H9 (cell line): ENCODE results near the gene P3H3. TPM values are rescaled to one million over a fixed set of nuclear protein-coding genes. Genes with fewer than 3 reads are reported as not detected.

Experiments
- DNase-seq: peaks from one replicate; pipeline ENCODE4 v3.0.0-alpha.2; 2017
- H2AFZ ChIP-seq: one replicate; pipeline ENCODE4 v1.6.1; 2013; ENCODE audit warnings: mild to moderate bottlenecking, low read length, control low read depth, moderate library complexity
- H2AK5ac ChIP-seq: 2 replicates; pipeline ENCODE4 v1.6.1; 2013; ENCODE audit warnings: low read length, control low read depth, mixed read lengths; ENCODE audit not compliant: insufficient read length
- H2BK120ac ChIP-seq: one replicate; pipeline ENCODE4 v1.6.1; 2013; ENCODE audit warnings: low read depth, mild to moderate bottlenecking, low read length, control low read depth, inconsistent platforms; ENCODE audit not compliant: poor library complexity, severe bottlenecking
- H2BK12ac ChIP-seq: 2 replicates; pipeline ENCODE4 v1.6.1; 2013; ENCODE audit warnings: low read length, control low read depth, mixed read lengths, low read depth; ENCODE audit not compliant: insufficient read length
- H2BK15ac ChIP-seq: 2 replicates; pipeline ENCODE4 v1.6.1; 2013; ENCODE audit warnings: low read depth, low read length, control low read depth
- H2BK20ac ChIP-seq: one replicate; pipeline ENCODE4 v1.6.1; 2013; ENCODE audit warnings: low read depth, mild to moderate bottlenecking, low read length, control low read depth, inconsistent platforms; ENCODE audit not compliant: poor library complexity, severe bottlenecking
- H2BK5ac ChIP-seq: 2 replicates; pipeline ENCODE4 v1.6.1; 2013; ENCODE audit warnings: low read length, control low read depth, mixed read lengths; ENCODE audit not compliant: insufficient read length
- H3K14ac ChIP-seq: 2 replicates; pipeline ENCODE4 v1.6.1; 2013; ENCODE audit warnings: low read length, control low read depth; ENCODE audit not compliant: insufficient read depth
- H3K18ac ChIP-seq: 2 replicates; pipeline ENCODE4 v1.6.1; 2013; ENCODE audit warnings: low read depth, mild to moderate bottlenecking, mixed read lengths, low read length, control low read depth; ENCODE audit not compliant: insufficient read length
- H3K23ac ChIP-seq: 2 replicates; pipeline ENCODE4 v1.6.1; 2013; ENCODE audit warnings: low read length, control low read depth, mixed read lengths, low read depth; ENCODE audit not compliant: insufficient read length
- H3K23me2 ChIP-seq: 2 replicates; pipeline ENCODE4 v1.6.1; 2013; ENCODE audit warnings: low read depth, mild to moderate bottlenecking, mixed read lengths, low read length, control low read depth; ENCODE audit not compliant: insufficient read length, poor library complexity, severe bottlenecking
- H3K27ac ChIP-seq: 2 replicates; pipeline ENCODE4 v1.5.1; 2013; ENCODE audit warnings: low read length, control low read depth, mixed read lengths, low read depth; ENCODE audit not compliant: insufficient read length
- H3K27me3 ChIP-seq: 2 replicates; pipeline ENCODE4 v1.6.1; 2013; ENCODE audit warnings: low read length, control low read depth, inconsistent platforms; ENCODE audit not compliant: insufficient read depth
- H3K4ac ChIP-seq: 2 replicates; pipeline ENCODE4 v1.6.1; 2013; ENCODE audit warnings: low read depth, mild to moderate bottlenecking, control low read depth, inconsistent platforms, low read length, moderate library complexity
- H3K4me1 ChIP-seq: 2 replicates; pipeline ENCODE4 v1.6.1; 2013; ENCODE audit warnings: low read length, control low read depth, inconsistent platforms; ENCODE audit not compliant: insufficient read depth
- H3K4me2 ChIP-seq: 2 replicates; pipeline ENCODE4 v1.6.1; 2013; ENCODE audit warnings: low read length, control low read depth, mixed read lengths; ENCODE audit not compliant: insufficient read length, insufficient read depth
- H3K56ac ChIP-seq: 2 replicates; pipeline ENCODE4 v1.6.1; 2013; ENCODE audit warnings: low read depth, mild to moderate bottlenecking, mixed read lengths, low read length, control low read depth; ENCODE audit not compliant: insufficient read length
- H3K79me1 ChIP-seq: 2 replicates; pipeline ENCODE4 v1.6.1; 2013; ENCODE audit warnings: low read depth, mild to moderate bottlenecking, moderate library complexity, low read length, control low read depth, inconsistent platforms; ENCODE audit not compliant: insufficient read depth, poor library complexity, severe bottlenecking
- H3K79me2 ChIP-seq: 2 replicates; pipeline ENCODE4 v1.6.1; 2013; ENCODE audit warnings: low read length, control low read depth, inconsistent platforms; ENCODE audit not compliant: insufficient read depth
- H3K9ac ChIP-seq: 2 replicates; pipeline ENCODE4 v1.6.1; 2013; ENCODE audit warnings: low read length, control low read depth, mixed read lengths; ENCODE audit not compliant: insufficient read length; ENCODE audit errors: extremely low read depth
- H3K9me3 ChIP-seq: one replicate; pipeline ENCODE4 v1.6.1; 2013; ENCODE audit warnings: low read depth, low read length, inconsistent platforms; ENCODE audit not compliant: control insufficient read depth
- H3T11ph ChIP-seq: one replicate; pipeline ENCODE4 v1.6.1; 2013; ENCODE audit warnings: mild to moderate bottlenecking, low read length, control low read depth, inconsistent platforms
- H4K20me1 ChIP-seq: one replicate; pipeline ENCODE4 v1.6.1; 2013; ENCODE audit not compliant: control insufficient read depth, insufficient read length, insufficient read depth
- H4K5ac ChIP-seq: 2 replicates; pipeline ENCODE4 v1.6.1; 2013; ENCODE audit warnings: low read depth, mild to moderate bottlenecking, mixed read lengths, low read length, control low read depth; ENCODE audit not compliant: insufficient read length
- H4K8ac ChIP-seq: replicated peaks from 2 replicates; pipeline ENCODE4 v1.6.1; 2013; ENCODE audit warnings: low read length, control low read depth, mixed read lengths, low read depth; ENCODE audit not compliant: insufficient read length
- H4K91ac ChIP-seq: 2 replicates; pipeline ENCODE4 v1.6.1; 2013; ENCODE audit warnings: low read depth, mild to moderate bottlenecking, moderate library complexity, mixed read lengths, low read length, control low read depth; ENCODE audit not compliant: insufficient read length
- H3K27ac Mint-ChIP-seq, 3 experiments: 2 replicates in 2 of 3; 3 replicates in 1 of 3; pipeline ENCODE4 v1.8.0; 2020 to 2021; ENCODE audit warnings: mixed read lengths in 3 of 3, mild to moderate bottlenecking in 1 of 3, moderate library complexity in 1 of 3
- H3K27me3 Mint-ChIP-seq: 2 replicates; pipeline ENCODE4 v1.8.0; 2021; ENCODE audit warnings: low read depth, mild to moderate bottlenecking, moderate library complexity, mixed read lengths
- H3K36me3 Mint-ChIP-seq, 3 experiments: 2 replicates in 2 of 3; 3 replicates in 1 of 3; pipeline ENCODE4 v1.8.0; 2020 to 2021; ENCODE audit warnings: low read depth in 3 of 3, mixed read lengths in 3 of 3; ENCODE audit not compliant: insufficient read depth in 1 of 3
- H3K4me1 Mint-ChIP-seq, 2 experiments: 2 replicates each; pipeline ENCODE4 v1.8.0; 2020; ENCODE audit warnings: mixed read lengths in 2 of 2
- H3K4me3 Mint-ChIP-seq, 2 experiments: 2 replicates in 1 of 2; 3 replicates in 1 of 2; pipeline ENCODE4 v1.8.0; 2020 to 2021; ENCODE audit warnings: mild to moderate bottlenecking in 2 of 2, mixed read lengths in 2 of 2, moderate library complexity in 1 of 2
- H3K9me3 Mint-ChIP-seq, 2 experiments: 2 replicates in 1 of 2; 3 replicates in 1 of 2; pipeline ENCODE4 v1.8.0; 2020; ENCODE audit warnings: mild to moderate bottlenecking in 2 of 2, mixed read lengths in 2 of 2, moderate library complexity in 1 of 2
- CTCF ChIP-seq: fragments of 200-600 bp; sonication (generic); conservative IDR thresholded peaks from 3 replicates; pipeline ENCODE4 v1.8.0; 2021; ENCODE audit warnings: antibody characterized with exemption, mild to moderate bottlenecking
- WGBS: extraction: QIAGEN DNeasy Blood & Tissue Kit; methylation state at CpG from one replicate; pipeline ENCODE4 v1.1.7; 2013; ENCODE audit warnings: missing lambda C conversion rate, low lambda C conversion rate, mixed read lengths; ENCODE audit not compliant: insufficient read length; ENCODE audit errors: extremely low coverage; 5-methylcytosine and 5-hydroxymethylcytosine counted together
- total RNA-seq: library from RNA; stranded (reverse); gene quantifications from 2 replicates; pipeline ENCODE4 v1.2.1, GENCODE V29; 2021

Gene P3H3
- total RNA-seq, 1 experiment from 2014 or later = 55.0 TPM

GRCh38 chr12:6851921-6852650 lies 23.9 kb downstream of the P3H3 start, which contains the start of gene USP5:
USP5 (plus strand) TSS chr12:6852150; CDS start chr12:6852180, 30 bp downstream.
- Histone ChIP-seq H3K23ac (no peak within 1 kb of the TSS), H2BK120ac (no peak within 1 kb of the TSS), H3K14ac (peak within 1 kb of the TSS; percentile 28; the same call in 1 of the 2 replicates), H3K9me3 (no peaks in the 10 kb centered on the region), H2BK12ac (no peak within 1 kb of the TSS), H4K5ac (no peak within 1 kb of the TSS), H3K4ac (no peak within 1 kb of the TSS), H3K4me2 (peak within 1 kb of the TSS; percentile 78), H3K27ac (no peak within 1 kb of the TSS), H4K91ac (no peak within 1 kb of the TSS), H3K23me2 (peaks cover 16% of the 10 kb centered on the region), H2BK15ac (no peak within 1 kb of the TSS), H4K8ac (no peak within 1 kb of the TSS), H3K18ac (peak within 1 kb of the TSS; percentile 80), H2AFZ (no peak within 1 kb of the TSS), H3K56ac (no peak within 1 kb of the TSS), H2BK5ac (no peak within 1 kb of the TSS), H3K9ac (peak within 1 kb of the TSS; percentile 68), H3K4me1 (no peaks in the 10 kb centered on the region; the same call in 1 of the 2 replicates), H3K79me1 (no peaks in the 10 kb centered on the region), H2BK20ac (no peak within 1 kb of the TSS), H4K20me1 (peaks cover 2% of the 10 kb centered on the region), H2AK5ac (no peak within 1 kb of the TSS), H3T11ph (no peak within 1 kb of the TSS), H3K27me3 (no peaks in the 10 kb centered on the region), H3K79me2 (peaks cover 5% of the 10 kb centered on the region; the same call in 1 of the 2 replicates)
- Mint-ChIP-seq H3K4me1 (peaks cover 24 to 26% of the 10 kb centered on the region in 2 experiments), H3K4me3 (peak within 1 kb of the TSS; percentile 94 to 98), H3K27ac (peak within 1 kb of the TSS; percentile 97 to 99 (median 98)), H3K27me3 (no peaks in the 10 kb centered on the region), H3K36me3 (peaks cover 28 to 61% (median 57%) of the 10 kb centered on the region in 3 experiments; a peak in 6 of 7 replicates), H3K9me3 (no peaks in the 10 kb centered on the region; a peak in 1 of 5 replicates)
- TF ChIP-seq CTCF = no peak
- WGBS = no CpG with 5 or more reads among the region's 65 CpGs
- DNase-seq = peak; percentile 100
